Measurements from ENCODE around the gene AGAP1.
A peak's percentile ranks its signal among the peaks of the same experiment; 100 is the strongest.

The AGAP1 gene

GRCh38 chr2:235492850-235493344, 946 bp upstream of the AGAP1 start:
- no peak for DNase-seq

GRCh38 chr2:235493402-235493774, 455 bp upstream of the AGAP1 start:
- no peak for DNase-seq

GRCh38 chr2:235494716-235495372, 1.0 kb downstream of the AGAP1 start:
- DNase-seq, result no peak

- DNase-seq, result no peak
Observed at GRCh38 chr2:235495373-235496238, 1.8 kb downstream of the AGAP1 start.

GRCh38 chr2:235496239-235496621, 2.4 kb downstream of the AGAP1 start:
- DNase-seq, result no peak

- no peak for DNase-seq
Observed at GRCh38 chr2:235497096-235497495, 3.3 kb downstream of the AGAP1 start.

GRCh38 chr2:235498541-235498940, 4.7 kb downstream of the AGAP1 start:
- DNase-seq, result no peak

GRCh38 chr2:235498946-235499812, 5.3 kb downstream of the AGAP1 start:
- no peak for DNase-seq

- DNase-seq, result no peak
Observed at GRCh38 chr2:235500110-235500760, 6.4 kb downstream of the AGAP1 start.

- DNase-seq, result no peak
Observed at GRCh38 chr2:235500761-235501672, 7.2 kb downstream of the AGAP1 start.

GRCh38 chr2:235501673-235502031, 7.8 kb downstream of the AGAP1 start:
- no peak for DNase-seq

GRCh38 chr2:235502336-235502735, 8.5 kb downstream of the AGAP1 start:
- DNase-seq, result no peak

- no peak for DNase-seq
Observed at GRCh38 chr2:235504441-235505180, 10.8 kb downstream of the AGAP1 start.

- no peak for DNase-seq
Observed at GRCh38 chr2:235505181-235505741, 11.4 kb downstream of the AGAP1 start.

GRCh38 chr2:235506291-235506996, 12.6 kb downstream of the AGAP1 start:
- peak; percentile 9 for DNase-seq

GRCh38 chr2:235506997-235507615, 13.3 kb downstream of the AGAP1 start:
- DNase-seq, result no peak

- no peak for DNase-seq
Observed at GRCh38 chr2:235507928-235508327, 14.1 kb downstream of the AGAP1 start.

GRCh38 chr2:235508371-235509160, 14.7 kb downstream of the AGAP1 start:
- DNase-seq, result no peak

- DNase-seq, result no peak
Observed at GRCh38 chr2:235510318-235510717, 16.5 kb downstream of the AGAP1 start.
